ENCODE data around the gene ST7. TPM values are rescaled to one million over a fixed set of nuclear protein-coding genes. Genes with fewer than 3 reads are reported as not detected.

ST7 gene
- total and polyA plus RNA-seq, 2 experiments from 2014 or later, result 9.9 to 18.3 TPM

DNA sequence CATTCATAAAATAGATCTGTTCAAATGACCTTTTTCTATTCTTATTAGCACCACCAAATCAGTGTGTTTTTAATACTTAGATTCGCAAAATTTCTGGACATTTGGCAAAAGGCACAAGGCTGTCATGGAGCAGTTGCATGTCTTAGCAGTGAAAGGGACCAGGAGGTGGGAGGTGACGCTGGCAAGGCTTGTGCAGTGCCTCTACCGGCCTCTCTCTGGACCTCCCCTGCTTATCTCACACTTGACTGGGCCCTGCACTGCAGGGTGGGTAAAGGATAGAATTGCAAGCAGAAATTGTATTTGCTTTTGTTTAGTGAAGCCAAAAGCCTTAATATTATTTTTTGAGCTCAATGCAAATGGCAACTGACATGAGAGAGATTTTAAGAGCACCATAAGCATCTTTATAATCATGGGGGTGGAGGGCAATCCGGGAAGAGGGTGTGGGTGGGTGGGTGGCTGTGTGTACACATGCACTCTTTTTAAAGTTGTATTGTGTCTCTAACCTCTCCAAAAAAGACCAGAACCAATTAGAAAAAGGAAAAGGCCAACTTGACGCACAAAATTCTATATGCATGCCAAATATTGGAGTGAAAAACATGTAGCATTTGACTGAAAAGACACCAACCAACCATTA lies 263.3 kb downstream of the ST7 start:
- H3K4me3 Mint-ChIP-seq, result no peak overlapping the region
- DNase-seq (ENCODE audit: low spot score) (no peak), ATAC-seq (no peak)
- Histone ChIP-seq H3K27ac (ENCODE audit: low read depth) (no peak overlapping the region), H2AFZ (no peak overlapping the region), H3K36me3 (ENCODE audit: insufficient read depth) (no peaks in the 10 kb centered on the region), H3K9me2 (ENCODE audit: insufficient read depth) (no peaks in the 10 kb centered on the region), H3K27me3 (ENCODE audit: insufficient read depth) (no peaks in the 10 kb centered on the region), H3K4me3 (no peak overlapping the region), H3F3A (replicated peaks; ENCODE audit: low read depth) (no peaks in the 10 kb centered on the region), H3K4me2 (no peak overlapping the region), H3K4me1 (ENCODE audit: insufficient read depth) (no peaks in the 10 kb centered on the region), H3K79me2 (replicated peaks; ENCODE audit: insufficient read depth) (no peaks in the 10 kb centered on the region), H4K20me1 (replicated peaks; ENCODE audit: insufficient read depth) (no peaks in the 10 kb centered on the region)
- H3K27me3 Mint-ChIP-seq (ENCODE audit: insufficient read depth, low read depth, poor library complexity), result peaks cover 2% of the 10 kb centered on the region
- H3K9me3 Mint-ChIP-seq, result no peaks in the 10 kb centered on the region
- H3K36me3 Mint-ChIP-seq (ENCODE audit: low read depth), result no peaks in the 10 kb centered on the region; the same call in 2 of the 3 replicates
- TF ChIP-seq STAT1 (IDR thresholded peaks at IDR 0.05; ENCODE audit: unreplicated experiment) (no peak), POLR2AphosphoS5 (IDR thresholded peaks at IDR 0.05; ENCODE audit: low read depth) (no peak), JUNB (IDR thresholded peaks at IDR 0.05; ENCODE audit: unreplicated experiment) (no peak), EZH2 (IDR thresholded peaks at IDR 0.05; ENCODE audit: low read depth, unreplicated experiment) (no peak), CREB1 (CRISPR knock-in tag; IDR thresholded peaks at IDR 0.05; ENCODE audit: low read depth) (no peak), ZNF331 (CRISPR knock-in tag; IDR thresholded peaks at IDR 0.05; ENCODE audit: low read depth) (no peak), EZH2phosphoT487 (IDR thresholded peaks at IDR 0.05; ENCODE audit: unreplicated experiment) (no peak), ZNF114 (CRISPR knock-in tag; IDR thresholded peaks at IDR 0.05) (no peak), NANOG (IDR thresholded peaks at IDR 0.05; ENCODE audit: borderline replicate concordance) (no peak)
- TF ChIP-seq, protein P1, sequence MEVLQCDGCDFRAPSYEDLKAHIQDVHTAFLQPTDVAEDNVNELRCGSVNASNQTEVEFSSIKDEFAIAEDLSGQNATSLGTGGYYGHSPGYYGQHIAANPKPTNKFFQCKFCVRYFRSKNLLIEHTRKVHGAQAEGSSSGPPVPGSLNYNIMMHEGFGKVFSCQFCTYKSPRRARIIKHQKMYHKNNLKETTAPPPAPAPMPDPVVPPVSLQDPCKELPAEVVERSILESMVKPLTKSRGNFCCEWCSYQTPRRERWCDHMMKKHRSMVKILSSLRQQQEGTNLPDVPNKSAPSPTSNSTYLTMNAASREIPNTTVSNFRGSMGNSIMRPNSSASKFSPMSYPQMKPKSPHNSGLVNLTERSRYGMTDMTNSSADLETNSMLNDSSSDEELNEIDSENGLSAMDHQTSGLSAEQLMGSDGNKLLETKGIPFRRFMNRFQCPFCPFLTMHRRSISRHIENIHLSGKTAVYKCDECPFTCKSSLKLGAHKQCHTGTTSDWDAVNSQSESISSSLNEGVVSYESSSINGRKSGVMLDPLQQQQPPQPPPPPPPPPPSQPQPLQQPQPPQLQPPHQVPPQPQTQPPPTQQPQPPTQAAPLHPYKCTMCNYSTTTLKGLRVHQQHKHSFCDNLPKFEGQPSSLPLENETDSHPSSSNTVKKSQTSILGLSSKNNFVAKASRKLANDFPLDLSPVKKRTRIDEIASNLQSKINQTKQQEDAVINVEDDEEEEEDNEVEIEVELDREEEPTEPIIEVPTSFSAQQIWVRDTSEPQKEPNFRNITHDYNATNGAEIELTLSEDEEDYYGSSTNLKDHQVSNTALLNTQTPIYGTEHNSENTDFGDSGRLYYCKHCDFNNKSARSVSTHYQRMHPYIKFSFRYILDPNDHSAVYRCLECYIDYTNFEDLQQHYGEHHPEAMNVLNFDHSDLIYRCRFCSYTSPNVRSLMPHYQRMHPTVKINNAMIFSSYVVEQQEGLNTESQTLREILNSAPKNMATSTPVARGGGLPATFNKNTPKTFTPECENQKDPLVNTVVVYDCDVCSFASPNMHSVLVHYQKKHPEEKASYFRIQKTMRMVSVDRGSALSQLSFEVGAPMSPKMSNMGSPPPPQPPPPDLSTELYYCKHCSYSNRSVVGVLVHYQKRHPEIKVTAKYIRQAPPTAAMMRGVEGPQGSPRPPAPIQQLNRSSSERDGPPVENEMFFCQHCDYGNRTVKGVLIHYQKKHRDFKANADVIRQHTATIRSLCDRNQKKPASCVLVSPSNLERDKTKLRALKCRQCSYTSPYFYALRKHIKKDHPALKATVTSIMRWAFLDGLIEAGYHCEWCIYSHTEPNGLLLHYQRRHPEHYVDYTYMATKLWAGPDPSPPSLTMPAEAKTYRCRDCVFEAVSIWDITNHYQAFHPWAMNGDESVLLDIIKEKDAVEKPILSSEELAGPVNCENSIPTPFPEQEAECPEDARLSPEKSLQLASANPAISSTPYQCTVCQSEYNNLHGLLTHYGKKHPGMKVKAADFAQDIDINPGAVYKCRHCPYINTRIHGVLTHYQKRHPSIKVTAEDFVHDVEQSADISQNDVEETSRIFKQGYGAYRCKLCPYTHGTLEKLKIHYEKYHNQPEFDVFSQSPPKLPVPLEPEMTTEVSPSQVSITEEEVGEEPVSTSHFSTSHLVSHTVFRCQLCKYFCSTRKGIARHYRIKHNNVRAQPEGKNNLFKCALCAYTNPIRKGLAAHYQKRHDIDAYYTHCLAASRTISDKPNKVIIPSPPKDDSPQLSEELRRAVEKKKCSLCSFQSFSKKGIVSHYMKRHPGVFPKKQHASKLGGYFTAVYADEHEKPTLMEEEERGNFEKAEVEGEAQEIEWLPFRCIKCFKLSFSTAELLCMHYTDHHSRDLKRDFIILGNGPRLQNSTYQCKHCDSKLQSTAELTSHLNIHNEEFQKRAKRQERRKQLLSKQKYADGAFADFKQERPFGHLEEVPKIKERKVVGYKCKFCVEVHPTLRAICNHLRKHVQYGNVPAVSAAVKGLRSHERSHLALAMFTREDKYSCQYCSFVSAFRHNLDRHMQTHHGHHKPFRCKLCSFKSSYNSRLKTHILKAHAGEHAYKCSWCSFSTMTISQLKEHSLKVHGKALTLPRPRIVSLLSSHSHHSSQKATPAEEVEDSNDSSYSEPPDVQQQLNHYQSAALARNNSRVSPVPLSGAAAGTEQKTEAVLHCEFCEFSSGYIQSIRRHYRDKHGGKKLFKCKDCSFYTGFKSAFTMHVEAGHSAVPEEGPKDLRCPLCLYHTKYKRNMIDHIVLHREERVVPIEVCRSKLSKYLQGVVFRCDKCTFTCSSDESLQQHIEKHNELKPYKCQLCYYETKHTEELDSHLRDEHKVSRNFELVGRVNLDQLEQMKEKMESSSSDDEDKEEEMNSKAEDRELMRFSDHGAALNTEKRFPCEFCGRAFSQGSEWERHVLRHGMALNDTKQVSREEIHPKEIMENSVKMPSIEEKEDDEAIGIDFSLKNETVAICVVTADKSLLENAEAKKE (CRISPR knock-in tag; IDR thresholded peaks at IDR 0.05), result no peak
- TF ChIP-seq, protein P2, sequence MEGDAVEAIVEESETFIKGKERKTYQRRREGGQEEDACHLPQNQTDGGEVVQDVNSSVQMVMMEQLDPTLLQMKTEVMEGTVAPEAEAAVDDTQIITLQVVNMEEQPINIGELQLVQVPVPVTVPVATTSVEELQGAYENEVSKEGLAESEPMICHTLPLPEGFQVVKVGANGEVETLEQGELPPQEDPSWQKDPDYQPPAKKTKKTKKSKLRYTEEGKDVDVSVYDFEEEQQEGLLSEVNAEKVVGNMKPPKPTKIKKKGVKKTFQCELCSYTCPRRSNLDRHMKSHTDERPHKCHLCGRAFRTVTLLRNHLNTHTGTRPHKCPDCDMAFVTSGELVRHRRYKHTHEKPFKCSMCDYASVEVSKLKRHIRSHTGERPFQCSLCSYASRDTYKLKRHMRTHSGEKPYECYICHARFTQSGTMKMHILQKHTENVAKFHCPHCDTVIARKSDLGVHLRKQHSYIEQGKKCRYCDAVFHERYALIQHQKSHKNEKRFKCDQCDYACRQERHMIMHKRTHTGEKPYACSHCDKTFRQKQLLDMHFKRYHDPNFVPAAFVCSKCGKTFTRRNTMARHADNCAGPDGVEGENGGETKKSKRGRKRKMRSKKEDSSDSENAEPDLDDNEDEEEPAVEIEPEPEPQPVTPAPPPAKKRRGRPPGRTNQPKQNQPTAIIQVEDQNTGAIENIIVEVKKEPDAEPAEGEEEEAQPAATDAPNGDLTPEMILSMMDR (conservative IDR thresholded peaks at IDR 0.05; ENCODE audit: low read depth in 2 of 2), result no peak
- TF ChIP-seq, protein P3, sequence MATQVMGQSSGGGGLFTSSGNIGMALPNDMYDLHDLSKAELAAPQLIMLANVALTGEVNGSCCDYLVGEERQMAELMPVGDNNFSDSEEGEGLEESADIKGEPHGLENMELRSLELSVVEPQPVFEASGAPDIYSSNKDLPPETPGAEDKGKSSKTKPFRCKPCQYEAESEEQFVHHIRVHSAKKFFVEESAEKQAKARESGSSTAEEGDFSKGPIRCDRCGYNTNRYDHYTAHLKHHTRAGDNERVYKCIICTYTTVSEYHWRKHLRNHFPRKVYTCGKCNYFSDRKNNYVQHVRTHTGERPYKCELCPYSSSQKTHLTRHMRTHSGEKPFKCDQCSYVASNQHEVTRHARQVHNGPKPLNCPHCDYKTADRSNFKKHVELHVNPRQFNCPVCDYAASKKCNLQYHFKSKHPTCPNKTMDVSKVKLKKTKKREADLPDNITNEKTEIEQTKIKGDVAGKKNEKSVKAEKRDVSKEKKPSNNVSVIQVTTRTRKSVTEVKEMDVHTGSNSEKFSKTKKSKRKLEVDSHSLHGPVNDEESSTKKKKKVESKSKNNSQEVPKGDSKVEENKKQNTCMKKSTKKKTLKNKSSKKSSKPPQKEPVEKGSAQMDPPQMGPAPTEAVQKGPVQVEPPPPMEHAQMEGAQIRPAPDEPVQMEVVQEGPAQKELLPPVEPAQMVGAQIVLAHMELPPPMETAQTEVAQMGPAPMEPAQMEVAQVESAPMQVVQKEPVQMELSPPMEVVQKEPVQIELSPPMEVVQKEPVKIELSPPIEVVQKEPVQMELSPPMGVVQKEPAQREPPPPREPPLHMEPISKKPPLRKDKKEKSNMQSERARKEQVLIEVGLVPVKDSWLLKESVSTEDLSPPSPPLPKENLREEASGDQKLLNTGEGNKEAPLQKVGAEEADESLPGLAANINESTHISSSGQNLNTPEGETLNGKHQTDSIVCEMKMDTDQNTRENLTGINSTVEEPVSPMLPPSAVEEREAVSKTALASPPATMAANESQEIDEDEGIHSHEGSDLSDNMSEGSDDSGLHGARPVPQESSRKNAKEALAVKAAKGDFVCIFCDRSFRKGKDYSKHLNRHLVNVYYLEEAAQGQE (IDR thresholded peaks at IDR 0.05; ENCODE audit: unreplicated experiment), result no peak
- TF ChIP-seq, protein P4, sequence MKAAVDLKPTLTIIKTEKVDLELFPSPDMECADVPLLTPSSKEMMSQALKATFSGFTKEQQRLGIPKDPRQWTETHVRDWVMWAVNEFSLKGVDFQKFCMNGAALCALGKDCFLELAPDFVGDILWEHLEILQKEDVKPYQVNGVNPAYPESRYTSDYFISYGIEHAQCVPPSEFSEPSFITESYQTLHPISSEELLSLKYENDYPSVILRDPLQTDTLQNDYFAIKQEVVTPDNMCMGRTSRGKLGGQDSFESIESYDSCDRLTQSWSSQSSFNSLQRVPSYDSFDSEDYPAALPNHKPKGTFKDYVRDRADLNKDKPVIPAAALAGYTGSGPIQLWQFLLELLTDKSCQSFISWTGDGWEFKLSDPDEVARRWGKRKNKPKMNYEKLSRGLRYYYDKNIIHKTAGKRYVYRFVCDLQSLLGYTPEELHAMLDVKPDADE (IDR thresholded peaks at IDR 0.05), result no peak
- no peaks in the 10 kb centered on the region for H3K4me1 Mint-ChIP-seq
- H3K27ac Mint-ChIP-seq, result no peak overlapping the region
